ENCODE measurements around the gene ADAMTS2.

DNA sequence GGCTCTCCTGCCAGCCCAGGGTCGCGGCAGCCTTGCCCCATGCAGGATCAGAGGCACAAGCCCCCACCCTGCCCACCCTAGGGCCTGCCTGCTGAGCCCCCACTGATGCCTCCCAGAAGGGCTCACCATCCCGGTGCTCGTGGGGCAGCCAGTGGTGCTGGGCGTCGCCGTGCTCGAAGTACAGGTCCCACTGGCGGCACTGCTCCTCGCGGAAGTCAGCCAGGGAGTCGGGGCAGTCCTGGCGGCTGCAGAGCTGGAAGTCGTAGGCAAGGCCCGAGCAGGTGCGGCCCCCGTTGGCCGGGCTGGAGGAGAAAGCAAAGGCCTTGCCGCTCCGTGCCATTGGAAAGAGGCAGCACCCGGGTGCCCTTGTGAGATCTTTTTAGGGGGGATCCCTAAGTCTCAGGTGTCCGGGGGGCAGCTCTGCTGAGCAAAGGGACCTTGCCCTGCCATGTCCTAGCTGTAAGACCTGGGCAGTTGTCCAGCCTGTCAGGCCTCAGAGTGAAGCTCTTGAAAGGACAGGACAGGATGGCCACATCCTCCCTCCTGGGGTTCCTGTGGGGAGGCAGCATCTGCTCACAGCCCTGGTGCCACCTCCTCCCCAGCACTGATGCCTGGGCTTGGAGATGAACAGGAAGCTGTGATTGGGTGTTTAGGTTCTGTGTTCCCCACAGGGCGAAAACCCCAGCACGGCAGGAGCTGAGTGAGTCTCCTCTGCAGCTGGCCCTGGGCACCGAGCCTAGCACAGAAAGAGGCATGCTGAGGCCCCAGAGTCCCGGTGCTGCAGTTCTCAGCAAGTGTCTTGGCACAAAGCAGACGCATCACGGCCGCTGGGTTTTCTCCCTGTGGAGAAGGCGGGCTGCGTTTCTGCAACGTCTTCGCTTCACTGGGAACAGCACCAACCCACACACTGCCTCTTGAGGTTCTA is 207.4 kb downstream of the ADAMTS2 start:
- TF ChIP-seq CTCF (IDR thresholded peaks at IDR 0.05; ENCODE audit: borderline replicate concordance, extremely low read depth, low read length, poor library complexity, severe bottlenecking) (no peak), EZH2 (IDR thresholded peaks at IDR 0.05; ENCODE audit: borderline replicate concordance, low read depth, low read length, severe bottlenecking) (no peak)

All from DND-41 (cell line).